ENCODE data around the gene MCC.

MCC gene

DNA sequence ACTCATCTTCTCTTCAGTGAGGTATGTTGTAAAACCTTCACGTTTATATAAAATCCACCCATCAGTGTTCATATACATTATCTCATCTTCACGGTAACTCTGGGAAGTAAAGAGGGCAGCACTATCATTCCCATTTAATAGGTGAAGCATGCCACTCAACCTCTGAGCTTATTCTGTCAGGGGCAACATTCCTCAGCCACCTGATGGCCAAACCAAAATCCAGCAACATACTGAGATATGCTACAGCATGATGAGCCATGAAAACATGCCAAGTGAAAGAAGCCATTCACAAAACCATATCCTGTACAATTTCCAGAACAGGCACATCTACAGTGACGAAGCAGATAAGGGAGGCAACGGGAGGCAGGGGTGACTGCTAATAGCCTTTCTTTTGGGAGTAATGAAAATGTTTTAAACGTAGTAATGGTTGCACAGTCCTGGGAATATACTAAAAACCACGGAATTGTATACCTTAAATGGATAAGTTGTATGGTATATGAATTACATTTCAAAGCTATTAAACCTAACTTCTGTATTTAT, 220.8 kb downstream of the MCC start:
- DNase-seq = no peak

DNA sequence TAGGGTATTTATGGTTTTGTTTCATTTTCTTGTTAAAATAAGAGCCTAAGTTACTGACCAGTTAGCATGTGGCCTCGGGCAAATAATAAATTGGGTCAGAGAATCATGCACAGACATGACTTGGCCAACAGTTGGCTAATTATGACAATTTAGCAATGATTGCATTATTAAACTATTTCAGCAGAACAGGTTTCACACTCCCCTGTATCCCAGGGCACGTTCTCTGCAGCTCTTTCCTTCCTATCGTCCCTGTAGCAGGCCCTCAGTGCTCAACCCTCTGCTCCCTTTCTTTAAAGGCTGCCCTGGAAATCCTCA, 221.4 kb downstream of the MCC start:
- no peak for DNase-seq

DNA sequence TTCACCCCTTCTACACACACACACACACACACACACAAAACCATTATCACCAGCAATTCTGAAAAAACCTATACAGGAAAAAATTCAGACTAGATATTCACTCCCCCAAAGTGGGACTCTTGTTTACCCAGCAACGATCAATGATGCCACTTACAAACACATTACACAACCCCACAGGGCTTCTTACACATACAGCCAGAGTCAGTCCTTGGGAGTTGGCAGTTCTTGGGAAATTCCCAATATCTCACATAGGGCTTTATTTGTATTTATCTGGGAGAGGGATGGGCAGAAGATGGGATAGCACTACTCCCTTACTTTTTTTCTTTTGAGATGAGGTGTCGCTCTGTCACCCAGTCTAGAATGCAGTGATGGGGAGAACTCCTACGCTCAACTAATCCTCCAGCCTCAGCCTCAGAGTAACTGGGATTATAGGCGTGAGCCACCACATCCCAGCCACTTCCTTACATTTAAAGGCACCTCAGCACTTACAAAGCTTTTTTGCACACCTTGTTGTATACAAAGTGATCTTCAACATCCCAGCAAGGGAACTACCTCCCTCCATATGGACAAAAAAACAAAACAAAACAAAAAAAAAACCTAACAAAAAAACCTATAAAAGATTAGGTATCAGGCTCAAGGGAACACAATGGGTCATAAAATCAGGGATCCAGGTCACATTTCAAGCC, 221.9 kb downstream of the MCC start:
- DNase-seq = no peak

DNA sequence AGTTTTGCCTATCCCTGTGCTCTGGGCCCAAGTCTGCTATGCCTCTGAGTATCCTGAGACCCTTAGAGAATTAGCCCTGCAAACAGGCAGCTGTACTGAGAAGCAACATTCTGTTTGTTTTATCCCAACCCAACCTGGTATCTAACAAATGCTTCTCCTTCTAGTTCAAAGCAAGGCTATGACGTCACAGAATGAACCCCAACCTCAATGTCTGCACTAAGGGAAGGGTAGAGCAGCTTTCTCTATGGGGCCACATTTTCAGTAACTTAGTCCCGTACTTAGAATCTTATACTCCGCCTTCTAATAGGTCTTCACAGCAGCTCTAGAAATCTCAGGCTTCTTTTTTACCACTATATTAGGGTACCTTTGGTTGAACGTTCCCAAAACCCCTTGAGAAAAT, 223.1 kb downstream of the MCC start:
- no peak for DNase-seq

DNA sequence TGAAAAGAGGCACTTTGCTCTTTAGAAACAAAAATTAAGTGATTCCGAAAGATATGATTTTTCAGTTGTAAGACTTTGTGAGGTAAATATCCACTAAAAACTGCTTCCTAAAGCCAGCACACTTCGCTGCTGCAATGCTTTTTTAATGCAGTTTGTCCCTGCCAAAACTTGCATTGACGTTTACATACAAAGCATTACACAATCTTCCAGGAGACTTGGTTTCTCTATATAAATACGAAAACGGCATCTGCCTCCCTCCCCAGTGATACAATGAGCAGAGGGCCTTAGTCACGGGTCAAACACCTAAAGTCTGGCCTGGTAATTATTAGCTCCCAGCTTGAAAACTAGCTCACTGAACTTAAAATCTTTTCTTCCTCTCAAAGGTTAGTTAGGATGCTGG, 224.2 kb downstream of the MCC start:
- DNase-seq = no peak

DNA sequence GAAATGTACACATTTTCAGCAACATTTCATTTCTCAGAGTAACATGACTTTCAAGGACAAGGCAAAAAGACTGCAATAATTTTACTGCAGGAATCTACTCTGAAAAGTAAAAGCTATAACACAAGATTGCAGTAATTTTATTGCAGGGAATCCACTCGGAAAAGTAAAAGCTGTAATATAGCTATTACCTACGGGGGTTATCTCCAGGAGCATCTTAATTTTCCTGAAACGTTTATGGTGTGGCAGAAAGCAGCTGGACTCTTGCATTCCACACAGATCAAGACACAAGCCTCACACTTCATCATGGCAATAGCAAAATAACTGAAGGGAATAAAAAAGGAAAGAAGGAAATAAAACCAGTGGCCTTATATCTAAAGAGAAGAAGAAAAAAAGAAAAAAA, 224.7 kb downstream of the MCC start:
- no peak for DNase-seq

DNA sequence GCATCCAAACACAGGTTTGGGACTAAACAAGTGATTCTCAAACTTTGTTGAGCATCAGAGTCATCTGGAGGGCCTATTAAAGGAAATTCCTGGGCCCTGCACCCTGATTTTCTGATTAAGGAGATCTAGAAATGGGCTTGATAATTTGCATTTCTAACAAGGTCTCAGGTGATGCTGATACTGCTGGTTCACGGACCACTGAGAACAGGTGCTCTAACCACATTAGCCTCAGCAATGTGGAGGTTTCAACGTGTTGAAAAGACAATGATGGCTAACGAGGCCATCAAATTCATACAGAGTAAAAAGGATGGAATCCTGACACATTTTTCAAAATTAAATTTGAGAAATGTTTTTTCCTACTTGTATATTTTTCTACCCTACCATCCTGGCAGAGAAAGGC, 225.6 kb downstream of the MCC start:
- no peak for DNase-seq

DNA sequence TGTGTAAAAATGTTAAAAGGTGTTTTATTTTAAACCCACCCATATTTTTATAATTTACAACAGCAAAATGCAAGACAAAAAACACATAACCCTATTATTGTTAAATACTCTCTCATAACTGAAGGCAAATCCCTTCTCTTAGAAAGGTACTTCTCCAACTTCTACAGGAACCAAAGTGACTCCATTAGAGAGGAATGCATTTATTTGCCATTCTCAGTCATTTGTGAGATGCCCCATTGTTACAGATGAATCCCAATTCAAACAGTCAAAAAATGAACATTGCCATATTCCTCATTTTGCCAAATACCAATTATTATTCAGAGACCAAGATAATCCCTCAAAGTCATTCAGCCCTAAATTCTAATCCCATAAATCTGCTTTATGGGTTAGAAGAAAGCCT, 229.2 kb downstream of the MCC start:
- no peak for DNase-seq

DNA sequence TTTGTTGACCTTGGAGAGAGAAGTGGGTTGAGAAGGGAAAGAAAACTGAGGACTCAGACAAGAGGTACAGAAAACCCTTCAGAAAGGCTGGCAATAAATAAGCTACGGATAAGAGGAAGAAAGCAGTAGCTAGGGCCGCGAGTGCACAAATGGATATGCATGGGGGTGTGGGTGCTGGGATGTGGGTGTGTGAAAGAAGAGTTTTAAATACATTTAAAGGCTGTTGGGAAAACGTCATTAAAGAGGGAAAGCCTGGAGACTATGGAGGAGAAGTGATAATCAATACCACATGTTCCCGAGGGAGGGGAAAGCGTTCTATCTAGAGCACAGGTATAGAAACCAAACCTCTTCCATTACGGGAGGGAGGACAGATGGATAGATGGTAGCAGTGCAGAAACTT, 230.7 kb downstream of the MCC start:
- no peak for DNase-seq

DNA sequence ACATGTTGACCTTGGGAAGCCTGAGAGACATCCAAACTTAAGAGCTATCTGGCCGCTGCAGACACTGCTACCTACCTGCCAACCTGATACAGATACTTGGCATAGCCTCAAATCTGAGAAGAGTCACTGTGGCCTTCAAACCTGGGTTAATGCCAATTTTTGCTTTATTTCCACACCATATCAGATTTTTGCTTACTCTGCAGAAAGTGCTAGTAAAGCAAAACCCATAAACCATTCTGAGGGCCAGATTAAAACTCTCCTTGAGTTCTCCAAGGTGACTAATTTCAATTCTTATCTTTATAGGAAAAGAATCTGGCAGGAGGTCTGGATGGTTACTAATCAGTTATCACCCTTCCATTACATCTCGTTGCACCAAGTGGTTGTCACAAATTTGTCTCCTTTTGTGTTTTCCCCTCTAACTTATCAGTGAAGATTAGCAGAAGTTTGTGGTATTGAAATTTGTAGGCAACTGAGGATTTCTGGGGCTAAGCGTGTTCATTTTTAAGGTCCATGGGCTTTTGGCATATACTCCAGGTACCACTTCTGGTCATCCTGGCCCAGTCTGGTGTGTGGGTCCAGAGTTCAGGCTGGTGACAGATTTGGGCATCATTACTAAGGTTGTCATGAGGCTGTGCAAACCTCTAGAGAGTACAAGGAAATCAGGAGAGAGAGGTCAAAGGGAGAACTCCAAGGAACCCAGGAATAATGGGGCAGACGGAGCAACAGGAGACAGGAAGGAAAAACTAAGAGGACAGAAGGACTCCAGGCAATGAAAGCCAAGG, 231.4 kb downstream of the MCC start:
- no peak for DNase-seq

DNA sequence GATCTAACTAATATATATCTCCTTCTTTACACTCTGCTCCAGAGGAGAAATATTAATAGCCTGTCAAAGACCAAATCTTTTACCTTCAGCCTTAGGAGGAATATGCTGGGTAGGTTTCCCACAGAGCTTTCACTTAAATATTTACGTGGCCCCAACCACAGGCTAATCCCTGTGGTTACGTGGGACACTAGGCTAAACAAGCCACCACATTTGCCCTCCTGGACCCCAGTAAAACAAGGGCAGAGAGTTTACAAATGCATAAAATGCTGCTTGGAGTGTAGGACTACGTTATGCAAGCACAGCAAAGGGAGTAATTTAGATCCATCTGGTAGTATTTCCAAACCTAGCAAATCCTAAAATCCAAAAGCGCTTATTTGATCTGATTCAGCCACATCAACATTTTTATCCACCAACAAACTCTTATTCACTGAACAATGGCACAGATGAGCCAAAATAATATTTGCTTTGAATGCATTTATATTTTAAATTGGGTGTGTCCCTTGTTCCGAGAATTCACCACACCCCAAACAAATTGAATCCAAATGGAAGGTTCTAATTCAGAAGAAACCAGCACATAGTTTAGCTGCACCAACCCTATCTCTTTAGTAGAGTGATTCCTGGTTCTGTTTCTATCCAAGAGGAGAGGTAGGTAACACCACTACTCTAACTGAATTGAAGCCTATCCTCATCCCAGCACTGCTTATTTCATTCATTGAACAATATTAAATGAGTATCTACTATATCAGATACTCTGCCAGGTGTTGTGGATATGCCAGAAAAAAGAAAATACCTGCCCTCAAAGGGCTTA, 232.5 kb downstream of the MCC start:
- no peak for DNase-seq

DNA sequence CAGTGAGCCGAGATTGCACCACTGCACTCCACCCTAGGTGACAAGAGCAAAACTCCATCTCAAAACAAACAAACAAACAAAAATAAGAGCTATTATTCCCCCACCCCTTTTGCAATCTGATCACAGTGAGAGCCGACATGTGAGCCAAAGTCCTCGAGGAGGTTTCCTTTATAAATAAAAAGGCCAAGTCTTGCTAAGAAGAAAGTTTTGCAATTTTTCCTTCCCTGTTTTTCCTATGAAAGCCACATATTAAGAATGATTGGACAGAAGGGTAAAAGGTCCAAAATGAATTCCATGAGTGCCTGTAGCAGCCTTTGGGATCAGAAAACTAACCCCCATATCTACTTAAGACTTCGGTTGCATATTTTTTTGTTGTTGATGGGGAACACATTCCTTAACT, 233.1 kb downstream of the MCC start:
- no peak for DNase-seq

DNA sequence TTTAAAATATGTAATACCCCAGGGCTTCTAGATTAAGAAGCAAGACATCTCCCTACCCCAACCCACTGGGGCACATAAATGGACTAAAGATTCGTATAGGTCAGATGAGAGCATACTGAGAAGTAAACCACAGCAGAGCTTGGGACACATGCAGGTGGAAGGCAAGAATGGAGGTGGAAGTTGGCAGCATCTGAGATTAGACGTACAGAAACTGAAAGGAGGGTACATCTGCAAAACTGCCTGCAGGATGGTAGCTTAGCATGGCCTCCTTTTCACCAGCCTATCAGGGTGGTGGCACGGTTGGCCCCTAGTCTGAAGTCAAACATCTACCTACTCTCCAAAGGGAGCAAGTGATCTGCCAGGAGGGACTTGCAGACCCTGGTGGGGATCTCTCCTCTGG, 235.2 kb downstream of the MCC start:
- DNase-seq = no peak

DNA sequence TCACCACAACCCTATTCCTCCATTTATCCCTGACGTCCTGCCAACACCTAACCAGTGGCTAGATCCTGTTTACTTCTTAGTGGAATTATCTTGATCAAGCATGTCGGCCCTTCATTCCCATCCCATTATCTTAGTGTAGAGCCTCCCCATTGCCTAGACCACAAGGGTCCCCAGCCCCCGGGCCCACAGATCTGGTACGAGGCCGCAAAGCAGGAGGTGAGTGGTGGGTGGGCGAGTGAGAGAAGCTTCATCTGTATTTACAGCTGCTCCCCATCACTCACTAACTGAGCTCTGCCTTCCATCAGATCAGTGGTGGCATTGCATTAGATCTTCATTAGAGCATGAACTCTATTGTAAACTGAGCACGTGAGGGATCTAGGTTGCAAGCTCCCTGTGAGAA, 236.2 kb downstream of the MCC start:
- no peak for DNase-seq

DNA sequence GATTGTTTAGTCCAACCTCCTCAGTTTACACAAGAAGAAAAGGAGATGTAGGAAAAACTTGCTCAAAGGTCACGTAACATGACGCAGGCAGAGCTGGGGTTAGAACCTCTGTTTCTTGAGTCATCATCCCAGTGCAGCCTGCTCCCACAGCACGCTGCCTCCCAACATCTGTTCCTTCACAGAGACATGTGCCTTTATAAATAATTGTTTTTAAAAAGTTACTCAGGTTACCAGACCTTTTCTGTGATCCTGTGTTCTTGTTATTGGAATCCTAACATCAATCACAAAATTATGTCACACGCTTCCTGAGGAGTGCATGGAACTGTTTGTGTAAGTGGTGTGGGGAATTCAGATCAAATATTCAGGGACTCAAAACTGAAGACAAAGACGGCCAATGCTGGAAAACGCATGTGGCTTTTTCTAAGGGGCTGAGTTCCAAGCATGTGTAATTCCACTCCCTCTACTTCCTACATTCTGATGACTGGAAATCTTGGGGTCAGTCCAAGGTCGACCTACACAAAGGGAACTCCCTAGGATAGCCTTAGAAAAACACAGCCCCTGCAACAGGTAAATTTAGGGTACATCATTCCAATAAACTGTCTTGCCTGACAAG, 237.8 kb downstream of the MCC start:
- DNase-seq = no peak

DNA sequence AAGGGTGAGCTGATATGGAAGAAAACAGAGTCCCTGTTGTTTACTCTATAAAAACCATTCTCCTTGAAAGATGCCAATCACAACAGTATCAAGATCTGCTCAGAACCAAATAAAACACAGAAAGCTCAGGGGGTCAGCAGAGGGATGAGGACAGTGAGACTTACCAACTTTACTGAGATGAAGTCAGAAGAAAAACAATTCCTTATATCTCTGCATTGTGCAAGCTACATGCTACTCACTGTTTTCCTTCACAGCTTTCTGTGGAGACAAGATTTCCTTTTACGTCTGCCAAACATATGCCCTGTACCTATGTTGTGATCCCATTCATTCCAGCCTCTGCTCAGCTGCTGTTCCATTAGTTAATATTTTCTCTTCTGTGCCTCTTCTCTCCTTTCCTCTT, 239.0 kb downstream of the MCC start:
- no peak for DNase-seq

DNA sequence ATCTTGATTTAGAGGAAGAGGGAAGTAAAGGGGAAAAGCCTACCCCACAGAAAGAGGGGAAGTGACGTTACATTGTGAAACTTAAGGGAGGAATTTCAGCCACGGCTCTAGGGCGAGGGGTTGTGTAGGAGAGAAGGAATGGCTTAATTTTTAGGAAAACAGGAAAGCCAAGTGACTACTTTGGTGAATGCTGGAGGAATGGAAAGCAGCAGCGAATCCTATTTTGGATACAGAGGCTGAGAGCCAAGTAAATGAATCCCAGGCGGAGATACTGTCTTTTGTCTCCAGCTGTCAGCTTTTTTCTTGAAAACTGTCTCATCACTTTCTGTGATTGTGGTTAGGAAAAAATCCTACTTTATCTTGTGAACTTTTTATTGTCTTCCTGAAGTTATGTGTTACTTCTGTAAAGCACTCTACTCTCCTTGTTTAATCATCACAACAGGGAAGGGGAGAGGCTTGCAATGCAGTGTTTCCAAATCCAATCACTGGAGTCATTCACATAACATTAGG, 241.8 kb downstream of the MCC start:
- no peak for DNase-seq

DNA sequence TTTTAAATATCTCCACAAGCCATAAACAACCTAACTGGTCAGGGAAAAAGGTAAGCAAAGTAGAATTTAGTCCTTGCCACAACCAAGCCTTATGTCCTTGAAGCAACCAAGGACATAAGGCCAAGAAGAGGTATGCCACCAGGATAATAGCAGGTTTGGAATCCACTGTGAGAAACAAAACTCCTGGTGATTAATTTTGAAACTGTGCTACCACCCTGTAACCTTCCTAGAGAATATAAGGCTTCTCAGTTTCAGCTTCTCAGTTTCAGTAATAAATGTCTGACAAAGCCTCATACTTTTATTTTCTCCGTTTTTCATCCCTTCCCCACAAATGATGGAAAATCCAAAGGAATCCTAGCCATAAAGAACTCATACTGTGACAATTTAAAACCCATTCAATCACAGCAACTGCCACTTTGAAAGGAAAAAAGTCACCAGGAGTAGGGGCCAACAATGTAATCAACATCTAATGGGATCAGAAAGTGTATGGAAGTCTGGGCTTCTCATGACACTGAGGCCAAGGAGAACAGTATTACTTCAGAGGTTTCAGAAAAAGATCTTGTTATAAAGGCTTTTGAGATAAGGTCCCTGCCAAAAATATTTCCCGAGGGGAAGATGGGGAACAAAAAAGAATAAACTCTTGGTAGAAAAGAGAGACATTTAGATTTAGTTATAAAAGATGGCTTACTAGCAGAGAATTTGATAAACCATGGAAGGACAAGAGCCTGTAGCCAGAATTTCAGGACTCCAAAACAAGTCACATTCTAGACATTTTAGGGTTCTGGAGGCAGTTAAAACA, 242.6 kb downstream of the MCC start:
- no peak for DNase-seq

DNA sequence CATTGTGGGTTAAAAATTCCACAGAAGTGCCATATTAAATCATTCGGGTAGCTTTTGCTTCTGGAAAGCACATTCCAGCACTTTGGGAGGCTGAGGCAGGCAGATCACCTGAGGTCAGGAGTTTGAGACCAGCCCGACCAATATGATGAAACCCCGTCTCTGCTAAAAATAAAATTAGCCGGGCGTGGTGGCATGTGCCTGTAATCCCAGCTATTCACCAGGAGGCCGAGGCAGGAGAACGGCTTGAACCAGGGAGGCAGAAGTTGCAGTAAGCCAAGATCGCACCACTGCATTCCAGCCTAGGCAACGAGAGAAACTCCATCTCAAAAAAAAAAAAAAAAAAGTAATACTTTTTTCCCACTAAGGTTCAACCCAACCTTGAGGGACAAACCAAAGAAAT, 243.3 kb downstream of the MCC start:
- no peak for DNase-seq

DNA sequence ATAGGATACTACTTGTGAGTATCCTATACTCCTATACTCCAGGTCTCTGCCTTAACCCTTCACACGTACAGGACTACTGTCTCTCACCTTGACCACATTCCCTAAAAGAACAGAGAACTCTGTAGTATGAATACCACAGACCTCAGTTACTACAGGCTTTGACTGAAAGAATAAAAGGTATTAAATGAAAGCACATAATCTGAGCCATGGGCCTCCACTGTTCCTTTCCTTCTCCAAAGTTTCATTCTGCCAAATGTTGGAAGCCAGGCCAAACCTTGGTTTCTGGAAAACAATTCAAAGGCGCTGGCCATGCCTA, 244.9 kb downstream of the MCC start:
- DNase-seq = no peak

DNA sequence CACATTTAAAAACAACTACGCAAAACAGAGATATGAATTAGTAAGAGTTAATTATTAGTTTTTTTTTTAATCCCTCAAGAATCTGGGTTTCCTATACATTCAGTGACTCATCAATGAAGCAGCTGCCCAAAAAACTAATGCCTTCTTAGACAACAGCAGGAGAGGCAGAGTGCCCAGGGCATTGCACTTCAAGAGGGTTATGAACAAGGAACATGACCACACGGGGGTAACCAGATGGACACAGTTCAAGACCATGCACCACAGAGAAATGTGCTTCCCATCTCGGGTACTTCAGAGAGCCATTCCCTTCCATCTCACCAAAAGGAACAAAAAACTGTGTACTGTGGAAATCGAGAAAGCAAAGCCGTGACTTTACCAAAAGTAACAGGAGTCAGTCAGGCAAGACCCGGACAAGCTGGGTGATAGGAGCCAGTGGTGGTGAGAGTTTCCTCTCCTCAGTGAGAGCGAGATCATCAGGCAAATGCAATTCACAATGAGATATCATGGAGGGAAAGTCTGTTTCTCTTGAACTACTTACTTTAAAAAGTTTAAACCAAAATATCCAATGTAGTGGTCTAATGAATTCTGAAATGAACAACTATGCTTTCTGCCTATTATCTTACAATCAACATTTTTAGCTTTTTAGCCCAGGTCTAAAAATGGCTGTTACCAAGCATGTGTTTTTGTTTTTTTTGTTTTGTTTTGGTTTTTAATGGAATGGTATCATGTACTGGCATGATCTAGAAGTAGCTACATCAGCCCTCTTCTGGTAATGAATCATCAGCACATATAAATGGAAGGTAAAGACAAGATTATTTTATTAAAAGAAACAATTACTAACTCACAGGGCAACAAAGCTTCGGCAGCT, 245.5 kb downstream of the MCC start:
- no peak for DNase-seq

Data from NCI-H2029 (cell line).